ENCODE results near the gene CALCOCO2.
"Not testable (repeated sequence)": the region's sequence is repeated elsewhere in the genome, so short reads cannot be mapped to it uniquely, and the experiment has no call there.

The CALCOCO2 gene

GRCh38 chr17:48804936-48805411 lies 25.9 kb upstream of the CALCOCO2 start:
- Histone ChIP-seq H3K27ac (ENCODE audit: low read length) (no peak overlapping the region), H3K4me1 (ENCODE audit: control insufficient read depth, low read depth, low read length) (peaks cover 4% of the 10 kb centered on the region), H3K4me3 (ENCODE audit: low read length) (peak overlapping the region; percentile 13), H3K27me3 (ENCODE audit: control insufficient read depth, insufficient read depth, low read length) (no peaks in the 10 kb centered on the region), H3K9ac (ENCODE audit: low read length) (no peak overlapping the region), H3K9me3 (ENCODE audit: control insufficient read depth, low read depth, low read length) (no peaks in the 10 kb centered on the region), H3K36me3 (ENCODE audit: control insufficient read depth, low read depth, low read length) (no peaks in the 10 kb centered on the region)

GRCh38 chr17:48809182-48809581 lies 21.7 kb upstream of the CALCOCO2 start:
- Histone ChIP-seq H3K9me3 (ENCODE audit: control insufficient read depth, low read depth, low read length) (no peaks in the 10 kb centered on the region), H3K4me3 (ENCODE audit: low read length) (no peak overlapping the region), H3K9ac (ENCODE audit: low read length) (no peak overlapping the region), H3K27ac (ENCODE audit: low read length) (no peak overlapping the region), H3K36me3 (ENCODE audit: control insufficient read depth, low read depth, low read length) (no peaks in the 10 kb centered on the region), H3K27me3 (ENCODE audit: control insufficient read depth, insufficient read depth, low read length) (no peaks in the 10 kb centered on the region), H3K4me1 (ENCODE audit: control insufficient read depth, low read depth, low read length) (peaks cover 4% of the 10 kb centered on the region)

GRCh38 chr17:48812001-48812400 lies 18.8 kb upstream of the CALCOCO2 start:
- H3K9me3 ChIP-seq (ENCODE audit: control insufficient read depth, low read depth, low read length) = no peaks in the 10 kb centered on the region
- no peak overlapping the region for H3K4me3 ChIP-seq (ENCODE audit: low read length)
- H3K27me3 ChIP-seq (ENCODE audit: control insufficient read depth, insufficient read depth, low read length) = peaks cover 12% of the 10 kb centered on the region
- H3K9ac ChIP-seq (ENCODE audit: low read length) = no peak overlapping the region
- H3K27ac ChIP-seq (ENCODE audit: low read length) = no peak overlapping the region
- no peaks in the 10 kb centered on the region for H3K4me1 ChIP-seq (ENCODE audit: control insufficient read depth, low read depth, low read length)
- no peaks in the 10 kb centered on the region for H3K36me3 ChIP-seq (ENCODE audit: control insufficient read depth, low read depth, low read length)

- Histone ChIP-seq H3K4me3 (ENCODE audit: low read length) (no peak overlapping the region), H3K27ac (ENCODE audit: low read length) (no peak overlapping the region), H3K9ac (ENCODE audit: low read length) (no peak overlapping the region), H3K9me3 (ENCODE audit: control insufficient read depth, low read depth, low read length) (no peaks in the 10 kb centered on the region), H3K4me1 (ENCODE audit: control insufficient read depth, low read depth, low read length) (peaks cover 19% of the 10 kb centered on the region), H3K36me3 (ENCODE audit: control insufficient read depth, low read depth, low read length) (no peaks in the 10 kb centered on the region), H3K27me3 (ENCODE audit: control insufficient read depth, insufficient read depth, low read length) (peaks cover 12% of the 10 kb centered on the region)
These were observed 16.3 kb upstream of the CALCOCO2 start for GRCh38 chr17:48814504-48814903.

- H3K4me3 ChIP-seq (ENCODE audit: low read length) = no peak overlapping the region
- no peaks in the 10 kb centered on the region for H3K9me3 ChIP-seq (ENCODE audit: control insufficient read depth, low read depth, low read length)
- peaks cover 19% of the 10 kb centered on the region for H3K4me1 ChIP-seq (ENCODE audit: control insufficient read depth, low read depth, low read length)
- H3K36me3 ChIP-seq (ENCODE audit: control insufficient read depth, low read depth, low read length) = no peaks in the 10 kb centered on the region
- no peak overlapping the region for H3K9ac ChIP-seq (ENCODE audit: low read length)
- no peak overlapping the region for H3K27ac ChIP-seq (ENCODE audit: low read length)
- H3K27me3 ChIP-seq (ENCODE audit: control insufficient read depth, insufficient read depth, low read length) = peaks cover 12% of the 10 kb centered on the region
These were observed 15.5 kb upstream of the CALCOCO2 start for GRCh38 chr17:48815311-48815710.

- H3K27ac ChIP-seq (ENCODE audit: low read length) = peak overlapping the region; percentile 31
- peaks cover 12% of the 10 kb centered on the region for H3K27me3 ChIP-seq (ENCODE audit: control insufficient read depth, insufficient read depth, low read length)
- H3K4me1 ChIP-seq (ENCODE audit: control insufficient read depth, low read depth, low read length) = peaks cover 19% of the 10 kb centered on the region
- H3K9me3 ChIP-seq (ENCODE audit: control insufficient read depth, low read depth, low read length) = no peaks in the 10 kb centered on the region
- no peaks in the 10 kb centered on the region for H3K36me3 ChIP-seq (ENCODE audit: control insufficient read depth, low read depth, low read length)
- peak overlapping the region; percentile 89 for H3K4me3 ChIP-seq (ENCODE audit: low read length)
- H3K9ac ChIP-seq (ENCODE audit: low read length) = peak overlapping the region; percentile 70
These were observed 14.4 kb upstream of the CALCOCO2 start for GRCh38 chr17:48816438-48816773.

GRCh38 chr17:48816774-48817590 lies 13.9 kb upstream of the CALCOCO2 start, which contains the start of gene TTLL6:
Gene TTLL6, minus strand, starts transcription at chr17:48817229. Its CDS starts 157 bp downstream, at chr17:48817072.
- Histone ChIP-seq H3K9ac (ENCODE audit: low read length) (peak within 1 kb of the TSS; percentile 70), H3K4me1 (ENCODE audit: control insufficient read depth, low read depth, low read length) (peaks cover 19% of the 10 kb centered on the region), H3K4me3 (ENCODE audit: low read length) (peak within 1 kb of the TSS; percentile 89), H3K36me3 (ENCODE audit: control insufficient read depth, low read depth, low read length) (no peaks in the 10 kb centered on the region), H3K27ac (ENCODE audit: low read length) (peak within 1 kb of the TSS; percentile 31), H3K27me3 (ENCODE audit: control insufficient read depth, insufficient read depth, low read length) (peaks cover 12% of the 10 kb centered on the region), H3K9me3 (ENCODE audit: control insufficient read depth, low read depth, low read length) (no peaks in the 10 kb centered on the region)

GRCh38 chr17:48818361-48818841 lies 12.4 kb upstream of the CALCOCO2 start:
- Histone ChIP-seq H3K27me3 (ENCODE audit: control insufficient read depth, insufficient read depth, low read length) (peaks cover 12% of the 10 kb centered on the region), H3K9ac (ENCODE audit: low read length) (peak overlapping the region; percentile 8), H3K36me3 (ENCODE audit: control insufficient read depth, low read depth, low read length) (no peaks in the 10 kb centered on the region), H3K4me3 (ENCODE audit: low read length) (peak overlapping the region; percentile 28), H3K4me1 (ENCODE audit: control insufficient read depth, low read depth, low read length) (peaks cover 19% of the 10 kb centered on the region), H3K27ac (ENCODE audit: low read length) (peak overlapping the region; percentile 19), H3K9me3 (ENCODE audit: control insufficient read depth, low read depth, low read length) (no peaks in the 10 kb centered on the region)

- H3K9me3 ChIP-seq (ENCODE audit: control insufficient read depth, low read depth, low read length) = no peaks in the 10 kb centered on the region
- H3K27ac ChIP-seq (ENCODE audit: low read length) = no peak overlapping the region
- no peak overlapping the region for H3K9ac ChIP-seq (ENCODE audit: low read length)
- no peaks in the 10 kb centered on the region for H3K36me3 ChIP-seq (ENCODE audit: control insufficient read depth, low read depth, low read length)
- H3K4me1 ChIP-seq (ENCODE audit: control insufficient read depth, low read depth, low read length) = peaks cover 19% of the 10 kb centered on the region
- H3K4me3 ChIP-seq (ENCODE audit: low read length) = no peak overlapping the region
- H3K27me3 ChIP-seq (ENCODE audit: control insufficient read depth, insufficient read depth, low read length) = peaks cover 12% of the 10 kb centered on the region
These were observed 11.4 kb upstream of the CALCOCO2 start for GRCh38 chr17:48819466-48819865.

- H3K4me3 ChIP-seq (ENCODE audit: low read length); H3K9ac ChIP-seq (ENCODE audit: low read length); H3K27ac ChIP-seq (ENCODE audit: low read length); H3K9me3 ChIP-seq (ENCODE audit: control insufficient read depth, low read depth, low read length); H3K27me3 ChIP-seq (ENCODE audit: control insufficient read depth, insufficient read depth, low read length); H3K36me3 ChIP-seq (ENCODE audit: control insufficient read depth, low read depth, low read length): not testable (repeated sequence)
- peaks cover 19% of the 10 kb centered on the region for H3K4me1 ChIP-seq (ENCODE audit: control insufficient read depth, low read depth, low read length)
These were observed 9.9 kb upstream of the CALCOCO2 start for GRCh38 chr17:48820936-48821335.

- Histone ChIP-seq H3K27ac (ENCODE audit: low read length) (no peak overlapping the region), H3K9ac (ENCODE audit: low read length) (no peak overlapping the region), H3K36me3 (ENCODE audit: control insufficient read depth, low read depth, low read length) (no peaks in the 10 kb centered on the region), H3K9me3 (ENCODE audit: control insufficient read depth, low read depth, low read length) (no peaks in the 10 kb centered on the region), H3K27me3 (ENCODE audit: control insufficient read depth, insufficient read depth, low read length) (no peaks in the 10 kb centered on the region), H3K4me3 (ENCODE audit: low read length) (no peak overlapping the region), H3K4me1 (ENCODE audit: control insufficient read depth, low read depth, low read length) (no peaks in the 10 kb centered on the region)
These were observed 5.1 kb upstream of the CALCOCO2 start for GRCh38 chr17:48825446-48826381.

Data from iPS-18a (cell line).